Spleen (tissue), 11 donors: ENCODE data around the gene WNK2. TPM values are rescaled to one million over a fixed set of nuclear protein-coding genes. Genes with fewer than 3 reads are reported as not detected.
"Not testable (repeated sequence)": the region's sequence is repeated elsewhere in the genome, so short reads cannot be mapped to it uniquely, and the experiment has no call there.

Experiments
- DNase-seq: peaks from one replicate; pipeline ENCODE4 v3.0.0-alpha.2; 2020
- H3K27ac ChIP-seq, 8 donors: fragments of 200-600 bp; sonication (generic) in 7 of 8; 1 replicate in 4 of 8; 2 replicates in 4 of 8; pipeline versions ENCODE4 v1.5.0 to v1.8.0; 2016 to 2021; ENCODE audit warnings: inconsistent platforms in 4 of 8, mild to moderate bottlenecking in 4 of 8, moderate library complexity in 1 of 8
- H3K27me3 ChIP-seq, 7 donors: fragments of 200-600 bp; sonication (generic) in 6 of 7; replicated peaks in 1 of 7; 1 replicate in 4 of 7; 2 replicates in 3 of 7; pipeline versions ENCODE4 v1.5.0 to v1.8.0; 2016 to 2021; ENCODE audit warnings: inconsistent platforms in 3 of 7, mild to moderate bottlenecking in 1 of 7
- H3K36me3 ChIP-seq, 6 donors: fragments of 200-600 bp; sonication (generic) in 5 of 6; 1 replicate in 4 of 6; 2 replicates in 2 of 6; pipeline versions ENCODE4 v1.5.0 to v1.8.0; 2016 to 2021; ENCODE audit warnings: inconsistent platforms in 2 of 6
- H3K4me1 ChIP-seq, 6 donors: fragments of 200-600 bp; sonication (generic) in 5 of 6; 1 replicate in 3 of 6; 2 replicates in 3 of 6; pipeline versions ENCODE4 v1.5.0 to v1.8.0; 2016 to 2021; ENCODE audit warnings: inconsistent platforms in 3 of 6
- H3K4me3 ChIP-seq, 8 donors: fragments of 200-600 bp; sonication (generic) in 7 of 8; 1 replicate in 4 of 8; 2 replicates in 4 of 8; pipeline versions ENCODE4 v1.5.0 to v1.8.0; 2016 to 2021; ENCODE audit warnings: inconsistent platforms in 4 of 8, mild to moderate bottlenecking in 4 of 8, moderate library complexity in 2 of 8
- H3K9me3 ChIP-seq, 8 donors: fragments of 200-600 bp; sonication (generic) in 7 of 8; 1 replicate in 4 of 8; 2 replicates in 4 of 8; pipeline versions ENCODE4 v1.5.0 to v1.8.0; 2016 to 2021; ENCODE audit warnings: inconsistent platforms in 4 of 8
- CTCF ChIP-seq, 11 experiments: fragments of 200-600 bp in 7 of 11; fragments of 450-650 bp in 4 of 11; sonication (generic) in 4 of 11; IDR thresholded peaks in 8 of 11; conservative IDR thresholded peaks in 3 of 11; 1 replicate in 7 of 11; 2 replicates in 4 of 11; pipeline versions ENCODE4 v1.4.0 to v1.8.0; 2016 to 2021; ENCODE audit warnings: antibody characterized with exemption in 11 of 11, inconsistent platforms in 4 of 11, mild to moderate bottlenecking in 1 of 11
- POLR2A ChIP-seq, 3 donors: fragments of 450-650 bp; IDR thresholded peaks; one replicate each; pipeline ENCODE4 v1.5.1; 2017; ENCODE audit warnings: antibody characterized with exemption in 3 of 3, mild to moderate bottlenecking in 1 of 3
- POLR2AphosphoS5 ChIP-seq, 3 donors: sonication (generic); formaldehyde crosslinking; IDR thresholded peaks; one replicate each; pipeline ENCODE4 v1.5.1; 2017; ENCODE audit warnings: antibody characterized with exemption in 3 of 3
- WGBS, 5 donors: extraction: QIAGEN DNeasy Blood & Tissue Kit in 3 of 5; methylation state at CpG; one replicate each; pipeline versions ENCODE4 v1.1.5 to v1.1.7; 2013 to 2018; 5-methylcytosine and 5-hydroxymethylcytosine counted together
- intact Hi-C: fragments of 100-400 bp; cut with DNase I; formaldehyde crosslinking; loops from one replicate; pipeline ENCODE4 v1.15.0; 2023; ENCODE audit warnings: low total_unique reads
- polyA plus RNA-seq, 3 donors: library from polyadenylated mRNA; stranded (reverse); fragments of 200-250 nt; gene quantifications; one replicate each; pipeline ENCODE4 v1.2.1, GENCODE V29; 2013
- total RNA-seq, 7 donors: library from RNA; depleted of rRNA in 3 of 7; stranded (reverse); fragments of >200 nt in 3 of 7; fragmentation: NEBNext Ultra II Directional in 4 of 7; extraction: Animal tissue kit (Norgen Biotek cat#: 25700) in 4 of 7; gene quantifications; one replicate each; pipeline versions ENCODE4 v1.1.0 to v1.2.1, GENCODE V29; 2016 to 2021
- donor health status: healthy with polysubstance abuse.
- donor health status: DM: no; HTN: no; CAD: no; lungs with moderate emphysema.
- donor health status: DM: no; HTN: no; CAD: no.
- donor health status: Bipolar disorder and iron deficiency.
- donor health status: healthy.
- donor health status: DM: no; HTN: no; CAD: no.
- donor health status: DM: yes; HTN: yes; CAD: no.

WNK2 gene
- total and polyA plus RNA-seq, 10 donors = 1.8 to 20.0 (median 7.3) TPM

GRCh38 chr9:93364734-93365426, 180.9 kb downstream of the WNK2 start:
- peaks cover 6 to 34% (median 30%) of the 10 kb centered on the region in 8 donors for H3K9me3 ChIP-seq
- intact Hi-C loops = no loop called here
- DNase-seq = no peak
- H3K4me3 ChIP-seq = no peak overlapping the region
- H3K27me3 ChIP-seq = no peaks in the 10 kb centered on the region
- WGBS, 5 donors = 79 to 94% (median 91%) methylated on average over 2 of the region's 2 CpGs
- H3K27ac ChIP-seq = no peak overlapping the region
- H3K4me1 ChIP-seq = no peaks in the 10 kb centered on the region
- no peaks in the 10 kb centered on the region for H3K36me3 ChIP-seq
- no peak for TF ChIP-seq POLR2A (IDR thresholded peaks at IDR 0.05)

- Histone ChIP-seq H3K27ac (no peak overlapping the region), H3K36me3 (no peaks in the 10 kb centered on the region), H3K27me3 (no peaks in the 10 kb centered on the region), H3K4me1 (no peaks in the 10 kb centered on the region), H3K4me3 (no peak overlapping the region), H3K9me3 (peaks cover 6 to 27% (median 23%) of the 10 kb centered on the region in 8 donors)
- TF ChIP-seq CTCF (IDR thresholded peaks at IDR 0.05 in 8 of 11, conservative IDR thresholded peaks at IDR 0.05 in 3 of 11) (no peak), POLR2A (IDR thresholded peaks at IDR 0.05) (no peak), POLR2AphosphoS5 (IDR thresholded peaks at IDR 0.05) (no peak)
- intact Hi-C loops = no loop called here
- no peak for DNase-seq
- 74 to 83% (median 77%) methylated on average over 11 to 12 of the region's 12 CpGs for WGBS, 5 donors
Observed at GRCh38 chr9:93365427-93366118, 181.6 kb downstream of the WNK2 start.

GRCh38 chr9:93366119-93366447, 182.1 kb downstream of the WNK2 start:
- no peaks in the 10 kb centered on the region for H3K4me1 ChIP-seq
- H3K4me3 ChIP-seq = no peak overlapping the region
- H3K27ac ChIP-seq = no peak overlapping the region
- H3K27me3 ChIP-seq = no peaks in the 10 kb centered on the region
- TF ChIP-seq POLR2A (IDR thresholded peaks at IDR 0.05) (no peak), POLR2AphosphoS5 (IDR thresholded peaks at IDR 0.05) (no peak), CTCF (IDR thresholded peaks at IDR 0.05 in 8 of 11, conservative IDR thresholded peaks at IDR 0.05 in 3 of 11) (no peak)
- no peak for DNase-seq
- WGBS, 5 donors = 76 to 85% (median 77%) methylated on average over 11 to 12 of the region's 12 CpGs
- intact Hi-C loops = no loop called here
- peaks cover 6 to 22% (median 18%) of the 10 kb centered on the region in 8 donors for H3K9me3 ChIP-seq
- H3K36me3 ChIP-seq = no peaks in the 10 kb centered on the region

- H3K4me3 ChIP-seq, H3K36me3 ChIP-seq, DNase-seq, intact Hi-C loops, H3K27me3 ChIP-seq, H3K27ac ChIP-seq, H3K4me1 ChIP-seq: not testable (repeated sequence)
- WGBS, 5 donors = 85 to 98% (median 92%) methylated on average over 4 of the region's 4 CpGs
- peaks cover 5 to 18% (median 14%) of the 10 kb centered on the region in 8 donors for H3K9me3 ChIP-seq
Observed at GRCh38 chr9:93366486-93366885, 182.5 kb downstream of the WNK2 start.

GRCh38 chr9:93368437-93368836, 184.5 kb downstream of the WNK2 start:
- no peaks in the 10 kb centered on the region for H3K4me1 ChIP-seq
- H3K4me3 ChIP-seq = no peak overlapping the region
- no peak overlapping the region for H3K27ac ChIP-seq
- TF ChIP-seq POLR2AphosphoS5 (IDR thresholded peaks at IDR 0.05) (no peak), CTCF (IDR thresholded peaks at IDR 0.05 in 8 of 11, conservative IDR thresholded peaks at IDR 0.05 in 3 of 11) (no peak), POLR2A (IDR thresholded peaks at IDR 0.05) (no peak)
- intact Hi-C loops = no loop called here
- no peaks in the 10 kb centered on the region for H3K36me3 ChIP-seq
- H3K9me3 ChIP-seq = no peaks in the 10 kb centered on the region
- H3K27me3 ChIP-seq = no peaks in the 10 kb centered on the region
- WGBS, 5 donors = 77 to 89% (median 83%) methylated on average over 1 of the region's 1 CpG
- no peak for DNase-seq
